Nephron progenitor cell (in vitro differentiated cells): ENCODE measurements around the gene HSD11B1.

Source experiments
- DNase-seq: peaks from one replicate; pipeline ENCODE4 v3.0.0; 2021
- H3K27ac Mint-ChIP-seq: 2 replicates; pipeline ENCODE4 v1.8.0; 2021; ENCODE audit warnings: mild to moderate bottlenecking, moderate library complexity, mixed read lengths
- H3K27me3 Mint-ChIP-seq: 2 replicates; pipeline ENCODE4 v1.8.0; 2021; ENCODE audit warnings: mild to moderate bottlenecking, low read depth, mixed read lengths; ENCODE audit not compliant: poor library complexity
- H3K36me3 Mint-ChIP-seq: 2 replicates; pipeline ENCODE4 v1.8.0; 2021; ENCODE audit warnings: low read depth, mixed read lengths
- H3K4me1 Mint-ChIP-seq: 2 replicates; pipeline ENCODE4 v1.8.0; 2021; ENCODE audit warnings: mixed read lengths
- H3K4me3 Mint-ChIP-seq: 2 replicates; pipeline ENCODE4 v1.8.0; 2021; ENCODE audit warnings: mild to moderate bottlenecking, moderate library complexity, mixed read lengths
- H3K9me3 Mint-ChIP-seq: 2 replicates; pipeline ENCODE4 v1.8.0; 2021; ENCODE audit warnings: mild to moderate bottlenecking, moderate library complexity, mixed read lengths
- TF ChIP-seq, protein P1 (sequence below): fragments of 200-600 bp; sonication (generic); IDR thresholded peaks from 2 replicates; pipeline ENCODE4 v1.5.0; 2021; ENCODE audit warnings: antibody characterized with exemption

HSD11B1 gene

DNA sequence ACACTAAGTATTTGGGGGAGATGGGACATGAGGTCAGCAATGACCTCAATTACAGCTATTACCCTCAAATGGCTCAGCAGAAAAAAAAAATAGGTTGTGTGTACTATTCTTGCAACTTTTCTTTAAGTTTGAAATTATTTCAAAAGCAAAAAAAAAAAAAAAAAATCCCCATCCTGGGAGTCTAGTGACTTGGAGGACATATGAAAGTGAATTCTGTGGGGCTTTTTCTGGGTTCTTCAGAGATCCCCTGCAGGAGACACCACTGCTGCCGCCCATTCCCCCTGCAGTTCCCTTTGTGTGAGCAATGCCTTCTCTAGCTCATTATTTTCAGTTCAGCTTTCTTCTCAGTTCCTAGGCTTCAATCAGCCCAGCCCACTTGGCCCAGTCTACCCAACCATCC, 16.7 kb downstream of the HSD11B1 start:
- no peaks in the 10 kb centered on the region for H3K9me3 Mint-ChIP-seq
- H3K27me3 Mint-ChIP-seq = peaks cover 5% of the 10 kb centered on the region
- TF ChIP-seq, protein P1, sequence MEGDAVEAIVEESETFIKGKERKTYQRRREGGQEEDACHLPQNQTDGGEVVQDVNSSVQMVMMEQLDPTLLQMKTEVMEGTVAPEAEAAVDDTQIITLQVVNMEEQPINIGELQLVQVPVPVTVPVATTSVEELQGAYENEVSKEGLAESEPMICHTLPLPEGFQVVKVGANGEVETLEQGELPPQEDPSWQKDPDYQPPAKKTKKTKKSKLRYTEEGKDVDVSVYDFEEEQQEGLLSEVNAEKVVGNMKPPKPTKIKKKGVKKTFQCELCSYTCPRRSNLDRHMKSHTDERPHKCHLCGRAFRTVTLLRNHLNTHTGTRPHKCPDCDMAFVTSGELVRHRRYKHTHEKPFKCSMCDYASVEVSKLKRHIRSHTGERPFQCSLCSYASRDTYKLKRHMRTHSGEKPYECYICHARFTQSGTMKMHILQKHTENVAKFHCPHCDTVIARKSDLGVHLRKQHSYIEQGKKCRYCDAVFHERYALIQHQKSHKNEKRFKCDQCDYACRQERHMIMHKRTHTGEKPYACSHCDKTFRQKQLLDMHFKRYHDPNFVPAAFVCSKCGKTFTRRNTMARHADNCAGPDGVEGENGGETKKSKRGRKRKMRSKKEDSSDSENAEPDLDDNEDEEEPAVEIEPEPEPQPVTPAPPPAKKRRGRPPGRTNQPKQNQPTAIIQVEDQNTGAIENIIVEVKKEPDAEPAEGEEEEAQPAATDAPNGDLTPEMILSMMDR = no peak
- H3K4me3 Mint-ChIP-seq = no peak overlapping the region
- H3K4me1 Mint-ChIP-seq = no peaks in the 10 kb centered on the region
- no peak overlapping the region for H3K27ac Mint-ChIP-seq
- H3K36me3 Mint-ChIP-seq = no peaks in the 10 kb centered on the region
- no peak for DNase-seq

DNA sequence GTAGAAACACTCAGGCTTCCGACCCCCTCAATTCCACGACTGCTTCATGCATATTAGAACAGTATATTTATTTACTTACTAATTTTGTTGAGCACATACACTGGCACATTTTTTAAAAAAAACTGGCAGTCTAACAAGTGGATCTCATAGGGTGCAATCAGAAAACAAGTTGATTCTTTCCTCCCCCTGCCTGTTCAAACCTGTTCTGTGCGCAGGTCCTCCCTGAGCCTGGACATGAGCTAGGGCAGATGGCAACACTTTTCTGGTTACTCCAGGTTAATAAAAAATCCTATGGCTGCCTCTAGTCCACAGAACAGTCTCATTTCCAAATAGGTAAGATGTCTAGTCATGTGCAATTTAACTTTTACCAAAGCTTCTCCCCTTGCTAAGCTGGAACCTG, 18.6 kb downstream of the HSD11B1 start:
- DNase-seq = no peak
- no peaks in the 10 kb centered on the region for H3K4me1 Mint-ChIP-seq
- peaks cover 5% of the 10 kb centered on the region for H3K27me3 Mint-ChIP-seq
- no peaks in the 10 kb centered on the region for H3K36me3 Mint-ChIP-seq
- TF ChIP-seq, protein P1 = no peak
- H3K9me3 Mint-ChIP-seq = no peaks in the 10 kb centered on the region
- no peak overlapping the region for H3K27ac Mint-ChIP-seq
- H3K4me3 Mint-ChIP-seq = no peak overlapping the region

DNA sequence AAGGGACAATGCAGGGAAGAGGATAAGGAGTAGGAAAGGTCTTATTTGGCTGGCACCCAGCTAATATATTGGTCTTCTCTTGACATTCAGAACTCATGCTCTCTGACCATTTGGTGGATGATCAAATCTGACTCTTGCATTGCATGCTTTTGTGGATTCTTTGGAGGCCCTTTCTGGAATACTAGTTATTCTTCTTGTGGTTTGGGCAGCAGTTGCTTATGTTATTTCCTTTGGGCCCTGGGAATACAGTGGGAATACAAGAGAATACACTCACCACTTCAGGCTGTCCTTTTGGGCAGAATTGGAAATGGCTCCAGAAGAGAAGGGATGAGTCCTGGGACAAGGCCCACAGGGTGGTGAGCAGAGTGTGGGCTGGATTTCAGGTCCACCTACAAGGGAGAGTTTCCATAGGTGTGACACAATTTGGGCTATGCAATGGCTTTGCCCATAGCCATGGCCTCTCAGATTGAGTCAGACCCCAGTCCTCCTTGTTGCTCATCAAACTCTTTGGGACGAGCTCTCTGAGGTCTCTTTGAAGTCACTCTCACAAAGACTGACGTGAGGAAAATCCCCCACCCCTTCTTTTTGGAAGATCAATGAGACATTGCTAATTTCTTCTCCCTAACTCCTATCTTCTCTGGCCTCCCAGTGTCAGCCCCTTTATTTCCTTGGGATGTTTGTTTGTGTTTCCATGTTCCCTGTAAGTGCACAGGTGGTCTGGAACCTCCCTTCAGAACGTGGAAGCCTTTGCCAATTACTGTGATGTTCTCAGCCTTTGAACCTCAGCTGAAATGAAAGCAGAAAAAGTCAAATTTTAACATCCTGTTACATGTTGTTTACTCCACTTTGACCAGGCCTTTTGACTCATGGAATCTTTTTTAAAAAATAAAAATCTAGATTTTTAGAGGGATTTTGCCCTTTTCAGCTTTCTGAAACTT, 19.4 kb downstream of the HSD11B1 start:
- Mint-ChIP-seq H3K27me3 (peaks cover 7% of the 10 kb centered on the region), H3K27ac (no peak overlapping the region), H3K9me3 (no peaks in the 10 kb centered on the region), H3K4me3 (no peak overlapping the region), H3K4me1 (no peaks in the 10 kb centered on the region), H3K36me3 (no peaks in the 10 kb centered on the region)
- DNase-seq = no peak
- TF ChIP-seq, protein P1 = no peak

DNA sequence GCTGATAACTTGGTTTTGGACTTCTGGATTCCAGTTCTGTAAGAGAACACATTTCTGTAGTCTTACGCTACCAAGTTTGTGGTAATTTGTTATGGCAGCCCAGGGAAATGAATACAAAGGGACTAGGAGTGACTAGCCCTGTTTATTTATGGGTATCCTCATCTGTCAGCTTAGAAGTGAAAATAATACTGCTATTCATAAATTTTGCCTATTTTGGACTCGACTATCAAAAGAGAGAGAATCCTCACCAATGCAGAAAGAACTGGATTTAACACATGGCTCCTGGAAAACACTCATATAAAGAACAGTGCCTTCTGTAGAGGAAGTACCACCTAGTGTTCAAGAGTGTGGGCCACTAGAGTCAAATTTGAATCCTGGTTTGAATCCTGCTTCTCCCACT, 22.6 kb downstream of the HSD11B1 start:
- H3K36me3 Mint-ChIP-seq = no peaks in the 10 kb centered on the region
- H3K4me3 Mint-ChIP-seq = no peak overlapping the region
- TF ChIP-seq, protein P1 = no peak
- no peaks in the 10 kb centered on the region for H3K9me3 Mint-ChIP-seq
- H3K27me3 Mint-ChIP-seq = peaks cover 7% of the 10 kb centered on the region
- no peaks in the 10 kb centered on the region for H3K4me1 Mint-ChIP-seq
- no peak for DNase-seq
- H3K27ac Mint-ChIP-seq = no peak overlapping the region

DNA sequence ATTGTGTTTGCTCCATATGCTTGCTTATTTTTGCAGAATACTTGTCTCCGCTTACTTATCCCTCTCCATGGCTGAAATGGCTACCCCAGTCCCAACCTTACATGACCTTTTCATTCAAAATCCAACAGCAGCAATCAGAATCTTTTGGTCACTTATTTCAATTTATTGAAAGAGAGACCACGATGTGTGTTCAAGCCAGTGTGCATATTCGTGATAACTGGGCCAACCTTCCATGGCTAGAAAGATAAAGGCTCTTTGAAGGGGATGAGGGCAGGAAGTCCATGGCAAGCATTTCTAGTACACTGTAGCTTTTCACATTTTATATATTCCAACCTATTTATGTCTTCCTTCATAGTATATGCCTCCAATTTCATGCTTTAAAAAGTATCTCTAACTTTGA, 23.1 kb downstream of the HSD11B1 start:
- Mint-ChIP-seq H3K27me3 (peaks cover 7% of the 10 kb centered on the region), H3K4me1 (no peaks in the 10 kb centered on the region), H3K4me3 (no peak overlapping the region), H3K9me3 (no peaks in the 10 kb centered on the region), H3K36me3 (no peaks in the 10 kb centered on the region), H3K27ac (no peak overlapping the region)
- TF ChIP-seq, protein P1 = no peak
- no peak for DNase-seq

DNA sequence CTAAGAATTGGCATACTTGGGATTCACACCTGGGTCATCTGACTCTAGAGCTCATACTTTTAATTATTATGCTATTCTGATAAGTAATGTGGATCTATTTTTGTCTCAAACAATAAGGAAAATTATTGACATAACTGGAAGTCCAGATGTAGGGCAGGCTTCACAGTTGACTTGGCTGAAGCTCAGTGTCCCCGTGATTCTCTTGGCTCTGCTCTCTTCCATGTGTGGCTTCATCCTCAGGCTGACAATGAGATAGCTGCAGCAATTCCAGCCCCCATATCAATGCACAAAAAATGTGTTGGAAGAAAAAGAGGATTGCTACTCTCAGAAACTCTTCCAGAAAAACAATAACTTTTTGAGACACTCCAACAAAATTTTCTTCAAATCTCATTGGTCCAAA, 23.8 kb downstream of the HSD11B1 start:
- H3K36me3 Mint-ChIP-seq = no peaks in the 10 kb centered on the region
- peaks cover 7% of the 10 kb centered on the region for H3K27me3 Mint-ChIP-seq
- TF ChIP-seq, protein P1 = no peak
- no peaks in the 10 kb centered on the region for H3K4me1 Mint-ChIP-seq
- H3K4me3 Mint-ChIP-seq = no peak overlapping the region
- no peak for DNase-seq
- H3K9me3 Mint-ChIP-seq = no peaks in the 10 kb centered on the region
- no peak overlapping the region for H3K27ac Mint-ChIP-seq
